Ecto neural progenitor cell (in vitro differentiated cells): ENCODE results near the gene SCYL2.

Experiments used
- DNase-seq: peaks from one replicate; pipeline ENCODE4 v3.0.0-alpha.2; 2018; ENCODE audit warnings: low spot score

The SCYL2 gene

GRCh38 chr12:100381379-100381778, 114.4 kb downstream of the SCYL2 start:
- DNase-seq, result no peak

DNA sequence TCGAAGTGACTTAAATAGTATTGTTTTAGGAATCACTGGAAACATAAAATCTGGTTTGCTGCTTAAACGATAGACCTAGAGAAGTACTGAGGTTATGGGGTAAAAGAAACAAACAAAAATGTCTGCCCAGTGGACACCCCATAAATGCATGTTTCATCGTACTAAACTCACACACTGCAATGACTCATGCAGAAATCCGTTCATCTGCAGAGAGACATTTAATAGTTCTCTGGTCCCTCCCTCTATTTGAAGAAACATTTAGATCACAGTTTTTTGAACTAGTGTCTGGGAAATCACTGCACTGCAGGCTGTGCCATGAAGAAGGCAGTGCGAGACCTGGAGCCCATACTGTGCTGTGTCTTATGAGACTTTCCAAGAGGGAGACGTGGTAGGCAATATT, 115.4 kb downstream of the SCYL2 start:
- DNase-seq, result no peak

GRCh38 chr12:100383586-100384558, 116.9 kb downstream of the SCYL2 start:
- DNase-seq, result no peak

GRCh38 chr12:100384559-100384935, 117.6 kb downstream of the SCYL2 start:
- no peak for DNase-seq

DNA sequence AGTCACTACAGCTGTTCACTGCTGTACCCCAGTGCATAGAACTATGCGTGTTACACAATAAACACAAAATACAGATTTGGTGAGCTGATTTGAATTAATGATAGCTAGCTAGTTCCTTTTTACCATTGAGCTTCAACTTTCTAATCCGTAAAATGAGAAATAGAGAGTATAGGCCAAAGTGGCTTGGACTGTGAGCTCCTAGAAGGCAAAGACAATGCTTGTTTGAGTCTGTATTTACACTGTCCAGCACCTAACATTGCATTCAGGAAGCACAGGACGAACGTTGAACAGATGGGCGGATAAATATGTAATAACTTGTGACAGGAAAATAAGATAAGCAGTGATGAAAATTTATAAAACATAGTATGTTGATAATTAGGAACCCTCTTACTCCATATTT, 121.4 kb downstream of the SCYL2 start:
- DNase-seq, result no peak
